HG03097 (cell line): ENCODE data around the gene TTC8.
"Not testable (repeated sequence)": the region's sequence is repeated elsewhere in the genome, so short reads cannot be mapped to it uniquely, and the experiment has no call there.

Experiments
- ATAC-seq: cut with Tn5 transposase; IDR thresholded peaks from one replicate; pipeline ENCODE4 v1.9.1; 2021; ENCODE audit not compliant: unreplicated experiment, low FRiP score

The TTC8 gene

DNA sequence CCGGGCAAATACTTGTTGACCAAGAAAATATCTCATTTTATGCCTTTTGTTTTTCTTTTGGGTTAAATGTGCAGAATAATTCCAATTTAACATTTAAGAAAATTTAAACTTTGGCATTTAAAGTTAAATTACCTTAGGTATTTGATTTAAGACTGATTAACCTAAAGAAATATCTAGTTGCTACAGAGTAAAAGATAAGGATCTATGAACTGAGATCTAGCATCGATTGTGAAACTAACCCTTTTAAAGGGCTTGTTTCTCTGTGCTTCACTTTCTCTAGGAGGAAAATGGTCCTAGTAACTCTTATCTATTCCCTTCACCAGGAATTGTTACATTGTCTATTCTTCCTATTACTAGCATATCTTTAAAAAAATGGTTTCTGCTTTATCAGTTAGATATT is 2.6 kb upstream of the TTC8 start:
- ATAC-seq, result no peak

DNA sequence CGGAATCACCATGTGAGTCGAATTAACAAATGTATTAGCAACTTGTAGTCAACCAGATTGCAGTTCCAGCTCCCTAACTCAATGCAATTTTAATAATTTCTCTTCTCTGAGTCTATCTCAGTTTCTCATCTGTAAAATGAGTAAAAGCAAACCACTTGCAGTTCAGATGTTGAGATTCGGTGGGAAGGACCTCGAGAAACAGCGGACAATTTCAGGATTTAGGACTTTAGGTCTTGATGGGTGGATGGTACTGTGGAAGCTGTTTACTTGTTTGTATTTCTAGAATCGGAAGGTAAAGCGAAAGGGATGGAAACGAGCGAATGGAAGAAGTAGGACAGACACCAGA is 510 bp upstream of the TTC8 start:
- no peak for ATAC-seq

DNA sequence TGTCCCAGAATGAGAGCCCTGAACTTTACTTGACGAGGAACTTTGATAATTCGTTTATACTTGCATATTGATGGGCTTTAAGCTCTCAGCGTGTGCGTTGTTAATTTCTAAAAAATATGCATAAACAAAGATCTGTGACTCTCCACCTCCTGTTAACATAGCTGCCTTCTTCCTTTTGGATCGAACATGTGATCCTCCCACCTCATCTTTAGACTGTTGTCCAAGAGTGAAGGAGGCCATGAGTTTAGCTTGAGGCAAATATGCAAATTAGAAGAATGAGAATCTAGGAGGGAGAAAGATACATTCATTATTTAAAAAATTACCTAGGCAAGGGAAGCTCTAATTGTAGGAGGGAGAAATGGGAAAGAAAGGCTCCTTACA is 617 bp downstream of the TTC8 start:
- no peak for ATAC-seq

DNA sequence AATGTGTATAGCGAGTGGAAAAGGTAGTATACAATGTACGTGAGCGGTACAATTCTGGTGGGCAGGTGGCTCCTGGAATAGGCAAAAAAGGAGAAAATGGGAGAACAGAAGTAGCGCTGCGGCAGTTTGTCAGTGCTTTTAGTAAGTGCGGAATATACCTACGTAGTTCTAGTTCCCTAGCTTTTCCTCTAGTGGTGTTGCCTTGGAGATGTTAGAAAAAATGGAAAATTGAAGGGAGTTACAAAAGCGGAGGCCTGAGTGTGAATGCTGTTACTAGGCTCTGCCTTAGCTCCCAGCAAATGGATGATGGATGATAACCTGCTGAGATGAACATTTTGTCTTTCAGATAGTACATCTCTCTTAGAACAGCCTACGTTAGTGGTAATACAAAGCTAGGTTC is 1.1 kb downstream of the TTC8 start:
- no peak for ATAC-seq

DNA sequence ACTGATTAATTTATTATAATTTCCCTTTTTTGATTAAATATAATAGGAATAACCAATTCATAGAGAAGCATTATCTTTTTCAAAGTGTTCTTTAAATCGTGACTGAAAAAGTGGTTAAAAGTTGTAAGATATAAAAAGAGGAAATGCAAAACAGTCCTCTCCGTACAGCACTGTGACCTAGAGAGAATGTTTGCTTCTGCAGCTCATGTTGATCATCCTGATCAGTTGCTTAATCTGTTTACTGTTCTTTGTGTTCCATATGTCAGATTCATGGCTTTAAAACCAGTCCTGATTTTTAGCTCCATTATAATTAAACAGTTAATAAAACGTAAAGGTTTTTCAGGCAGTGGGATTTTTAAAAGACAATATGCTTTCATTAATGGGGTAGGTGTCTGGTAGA is 4.7 kb downstream of the TTC8 start:
- ATAC-seq, result no peak

DNA sequence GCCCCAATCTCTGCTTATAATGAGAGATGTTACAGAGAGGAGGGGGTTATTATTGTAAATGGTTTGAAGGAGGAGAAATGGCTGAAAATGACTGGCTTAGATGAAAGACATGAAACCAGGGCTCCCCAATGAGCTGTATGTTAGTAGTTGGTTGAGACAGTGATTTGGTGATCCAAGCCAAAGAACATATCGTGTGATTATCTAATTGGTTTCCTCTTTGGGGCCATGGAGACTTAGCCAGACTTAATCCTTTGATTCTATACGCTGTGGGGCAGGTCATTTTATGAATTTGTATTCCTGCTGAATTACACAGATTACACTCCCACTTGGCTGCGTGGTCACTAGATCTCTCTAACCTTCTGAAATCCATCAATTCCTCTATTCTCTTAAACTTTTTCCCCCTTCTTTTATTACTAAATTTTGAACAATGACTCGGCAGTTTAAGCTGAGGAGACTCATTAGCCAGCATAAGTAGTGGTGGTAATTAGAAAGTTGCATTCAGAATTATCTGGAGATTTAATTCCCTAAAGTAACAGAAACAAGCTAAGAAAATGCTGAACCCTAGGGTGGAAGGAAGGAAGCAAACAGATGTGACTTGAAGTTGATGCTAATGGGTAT is 5.3 kb downstream of the TTC8 start:
- ATAC-seq, result no peak

DNA sequence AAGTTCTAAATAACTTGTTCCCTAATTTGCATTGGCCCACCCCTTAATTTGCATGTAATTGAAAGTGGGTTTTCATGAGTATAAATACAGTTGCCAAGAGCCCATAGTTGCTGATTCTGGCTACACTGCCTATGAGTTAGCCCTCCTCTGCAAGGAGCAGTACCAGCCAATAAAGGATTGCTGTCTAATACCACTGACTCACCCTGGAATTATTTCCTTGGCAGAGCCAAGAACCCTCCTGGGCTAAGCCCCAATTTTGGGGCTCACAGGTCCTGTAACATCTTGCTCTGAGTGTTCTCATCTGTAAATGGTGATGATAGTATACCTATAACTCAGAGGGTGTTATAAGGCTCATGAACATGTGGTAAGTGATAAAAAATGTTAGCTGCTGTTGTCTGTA is 6.8 kb downstream of the TTC8 start:
- no peak for ATAC-seq

DNA sequence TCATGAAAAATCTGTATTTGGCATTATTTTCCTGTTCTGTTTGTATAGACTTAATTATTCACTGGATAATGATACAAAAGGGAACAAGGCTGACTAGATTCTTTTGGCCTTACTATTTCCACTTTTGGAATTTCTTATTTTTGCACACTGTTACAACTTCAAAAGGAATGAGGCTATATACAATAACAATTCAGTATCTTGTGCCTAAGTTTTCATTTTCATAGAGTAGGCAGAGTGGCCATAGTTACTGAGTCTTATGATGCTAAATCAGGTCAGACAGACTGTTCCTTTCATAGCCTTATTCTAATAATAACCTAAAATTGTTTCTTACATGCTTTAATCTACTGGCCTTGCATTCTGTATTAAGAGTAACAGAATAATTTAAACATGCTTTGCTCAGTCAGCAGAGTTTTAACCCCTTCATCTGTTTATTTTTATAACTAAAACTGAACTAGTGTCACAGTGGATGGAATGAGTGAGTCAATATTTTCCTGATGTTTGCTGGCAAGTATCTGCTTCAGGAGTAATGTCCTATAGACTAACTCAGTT is 10.5 kb downstream of the TTC8 start:
- no peak for ATAC-seq

DNA sequence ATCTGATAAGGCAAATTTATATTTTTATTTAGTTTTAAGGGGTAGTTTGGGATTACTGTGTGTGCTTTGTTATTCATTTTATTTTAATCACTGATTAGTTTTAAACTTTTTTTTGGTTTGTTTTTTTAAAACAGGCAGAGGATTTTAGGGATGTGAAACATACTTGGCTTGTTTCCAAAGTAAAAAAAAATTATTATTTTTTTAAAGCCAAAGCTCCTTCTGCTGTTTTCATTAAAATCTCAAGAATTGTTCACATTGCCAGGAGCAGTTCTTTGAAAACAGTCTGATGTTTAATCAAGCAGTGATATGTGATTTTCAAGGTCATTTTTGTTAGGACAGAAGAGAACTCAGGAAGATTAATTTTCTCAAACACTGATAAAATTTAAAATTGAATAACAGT is 11.2 kb downstream of the TTC8 start:
- no peak for ATAC-seq

DNA sequence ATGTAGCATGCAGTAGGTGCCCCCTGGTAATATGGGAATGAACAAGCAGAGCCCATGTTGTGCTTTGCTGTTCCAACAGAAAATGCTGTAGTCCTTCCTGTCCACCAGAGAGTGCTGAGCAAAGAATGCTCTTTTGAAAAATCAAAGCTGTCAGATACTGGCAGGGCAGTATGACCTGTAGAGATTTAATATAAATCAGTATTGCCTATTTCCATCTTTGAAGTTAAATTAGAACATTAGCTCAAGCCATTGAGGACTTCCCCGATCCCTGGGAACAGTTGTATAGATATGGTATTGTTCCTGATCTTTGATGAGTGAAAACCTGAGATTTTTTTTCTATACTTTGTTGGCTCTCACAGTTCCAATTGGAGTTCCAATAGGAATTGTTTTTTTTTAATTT is 13.0 kb downstream of the TTC8 start:
- ATAC-seq, result no peak

DNA sequence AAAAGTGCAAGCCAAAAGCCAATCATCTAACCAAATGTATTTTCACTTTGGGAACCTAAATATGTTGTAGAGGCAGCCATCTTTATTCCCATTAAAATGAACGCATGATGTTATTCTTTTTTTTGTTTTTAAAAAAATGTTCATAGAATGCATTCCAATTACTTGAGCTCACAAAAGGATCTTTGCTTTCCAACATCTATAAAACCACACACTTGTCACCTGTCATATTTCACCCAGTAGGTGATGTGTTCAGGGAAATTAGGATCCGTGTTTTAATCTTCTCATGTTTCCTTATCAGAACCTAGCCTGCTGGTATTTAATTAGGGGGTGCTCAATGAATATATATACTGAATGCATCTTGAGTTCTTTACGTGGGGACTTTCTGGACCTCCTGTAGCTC is 13.6 kb downstream of the TTC8 start:
- no peak for ATAC-seq

DNA sequence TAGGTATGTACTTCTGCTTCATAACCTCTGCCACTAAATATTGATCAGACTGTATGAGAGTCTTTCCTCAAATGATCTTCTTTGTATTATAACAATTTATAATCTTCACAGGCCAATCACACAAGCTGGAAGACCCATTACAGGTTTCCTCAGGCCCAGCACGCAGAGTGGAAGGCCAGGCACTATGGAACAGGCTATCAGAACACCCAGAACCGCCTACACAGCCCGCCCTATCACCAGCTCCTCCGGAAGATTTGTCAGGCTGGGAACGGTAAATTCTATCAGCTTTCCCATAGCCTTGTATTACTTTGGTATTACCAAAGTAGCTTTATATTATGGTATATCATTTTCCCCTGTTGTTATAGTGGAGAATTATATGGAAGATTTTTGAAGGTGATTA is 16.5 kb downstream of the TTC8 start:
- no peak for ATAC-seq

DNA sequence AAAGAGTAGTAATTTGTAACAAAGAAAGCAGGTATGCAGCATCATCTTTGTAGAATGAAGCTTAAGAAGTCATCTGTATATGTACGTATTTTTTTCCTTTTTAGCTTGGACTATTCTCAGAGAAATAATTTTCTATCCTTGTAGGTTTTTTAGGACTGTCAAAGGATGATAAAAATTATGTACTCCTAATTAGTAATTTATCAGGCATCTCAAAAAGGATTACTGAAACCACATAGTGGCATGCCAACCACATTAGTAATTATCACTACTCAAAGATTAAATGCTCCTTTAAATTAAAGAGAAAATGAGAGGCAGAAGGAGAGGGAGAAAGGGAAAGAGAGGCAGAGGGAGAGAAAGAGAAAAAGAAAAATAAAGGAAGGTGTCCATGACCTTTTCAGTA is 17.3 kb downstream of the TTC8 start:
- ATAC-seq, result no peak

DNA sequence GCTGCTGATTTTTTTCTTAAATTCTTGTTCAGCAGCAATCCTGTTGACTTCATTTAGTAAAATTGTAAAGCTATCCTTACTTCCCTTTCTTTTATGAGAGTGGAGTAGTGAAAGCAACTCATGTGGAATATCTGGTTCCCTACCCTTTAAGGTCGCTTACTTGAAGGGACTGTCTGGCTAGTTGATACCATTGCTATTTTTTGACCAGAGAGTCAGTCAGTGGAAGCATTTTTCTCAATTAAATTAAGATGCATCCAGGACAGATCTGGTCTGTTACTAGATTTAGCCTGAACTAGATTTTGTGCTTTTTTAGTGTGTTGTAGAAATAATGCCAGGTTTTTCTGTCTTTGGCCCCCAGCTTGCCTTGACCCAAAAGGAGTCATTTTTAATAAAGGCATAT is 18.0 kb downstream of the TTC8 start:
- no peak for ATAC-seq

DNA sequence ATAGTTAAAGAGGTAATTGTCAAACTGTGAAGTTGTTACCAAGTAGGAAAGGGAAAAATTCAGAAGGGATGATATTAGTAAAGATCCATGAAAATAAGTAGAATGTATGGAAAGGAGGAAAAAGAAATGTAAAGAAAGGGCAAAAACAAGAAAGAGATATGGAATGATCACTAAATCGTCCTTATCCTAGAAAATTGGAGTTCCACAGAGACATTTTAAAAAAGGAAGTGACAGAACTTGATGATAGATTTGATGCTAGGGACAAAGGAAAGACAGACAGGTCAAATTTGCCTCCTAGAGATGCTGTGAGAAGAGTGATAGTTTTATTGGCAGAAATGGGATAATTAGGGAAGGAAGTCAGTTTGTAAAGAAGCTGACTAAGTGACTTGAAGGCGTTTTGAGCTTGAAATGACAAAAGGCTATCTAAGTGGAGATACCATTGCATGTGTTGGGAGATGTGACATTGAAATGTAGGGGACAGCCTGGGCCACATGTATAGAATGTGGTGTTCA is 20.6 kb downstream of the TTC8 start:
- no peak for ATAC-seq

DNA sequence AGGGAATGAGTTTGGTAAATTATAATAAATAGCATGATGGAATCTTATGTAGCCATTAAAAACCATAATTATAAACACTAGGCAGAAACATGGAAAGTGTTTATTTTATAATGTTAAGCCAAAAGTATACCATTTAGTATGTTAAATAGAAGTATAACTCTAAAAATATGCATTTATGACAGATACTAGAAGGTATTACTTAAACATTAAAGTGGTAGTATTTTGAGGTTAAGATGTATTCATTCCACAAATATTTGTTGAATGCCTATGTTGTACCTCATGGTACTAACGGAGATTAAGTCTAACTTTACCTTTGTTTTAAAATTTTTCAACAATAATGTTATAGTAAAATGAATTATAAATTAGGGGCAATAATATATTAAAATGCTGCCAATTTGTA is 24.1 kb downstream of the TTC8 start:
- ATAC-seq, result no peak

DNA sequence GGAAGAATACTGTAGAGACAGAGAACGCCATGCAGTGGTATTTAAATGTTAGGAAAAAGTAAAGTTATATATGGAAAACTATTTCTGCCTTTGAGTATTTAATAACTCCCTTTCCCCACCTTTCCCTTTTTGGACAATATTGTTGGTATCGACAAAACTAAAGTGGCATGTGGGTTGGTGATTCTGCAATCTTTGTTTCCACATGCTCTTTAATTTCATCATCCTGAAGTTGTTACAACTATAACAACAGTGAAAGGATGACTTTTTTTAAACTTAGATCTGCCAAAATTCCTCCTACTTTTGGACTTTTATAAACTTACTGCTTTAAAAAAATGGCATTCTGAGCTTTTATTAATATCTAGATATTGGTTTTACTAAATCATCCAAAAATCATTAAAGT is 25.3 kb downstream of the TTC8 start:
- ATAC-seq, result no peak

DNA sequence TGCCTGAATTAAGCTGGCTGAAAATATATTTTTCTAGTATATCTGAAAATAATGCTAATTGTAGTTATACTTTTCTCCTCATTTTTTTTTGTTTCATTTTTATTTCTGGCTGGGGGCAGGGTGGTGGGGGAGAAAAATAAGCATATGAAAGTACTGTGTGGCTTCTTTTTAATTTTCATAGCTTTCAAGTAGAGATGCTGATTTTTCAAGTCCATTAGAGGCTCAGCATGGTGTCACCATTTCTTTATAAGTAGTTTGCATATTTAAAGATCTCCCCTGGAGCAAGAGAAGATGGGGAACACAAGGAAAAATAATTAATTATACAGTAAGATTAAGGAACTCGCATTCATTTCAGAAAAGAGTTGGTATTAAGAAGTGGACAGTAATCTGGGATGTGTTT is 27.1 kb downstream of the TTC8 start:
- ATAC-seq, result no peak

DNA sequence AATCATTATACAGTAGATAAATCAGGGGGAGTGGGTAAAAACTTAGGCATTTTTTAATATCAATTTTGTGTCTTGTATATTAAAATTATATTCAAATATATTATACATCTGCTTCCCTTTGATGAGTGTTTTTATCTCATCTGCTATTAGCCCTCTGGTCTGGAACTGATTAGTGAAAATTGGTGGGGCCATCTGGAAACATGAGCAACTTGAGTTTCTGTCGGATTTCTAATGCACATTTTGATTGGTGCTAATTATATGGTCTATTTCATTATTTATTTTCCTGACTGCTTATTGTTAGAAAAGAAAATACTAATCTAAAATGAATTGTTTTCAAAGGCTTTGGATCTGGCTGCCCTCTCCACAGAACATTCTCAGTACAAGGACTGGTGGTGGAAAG is 28.2 kb downstream of the TTC8 start:
- ATAC-seq, result no peak

DNA sequence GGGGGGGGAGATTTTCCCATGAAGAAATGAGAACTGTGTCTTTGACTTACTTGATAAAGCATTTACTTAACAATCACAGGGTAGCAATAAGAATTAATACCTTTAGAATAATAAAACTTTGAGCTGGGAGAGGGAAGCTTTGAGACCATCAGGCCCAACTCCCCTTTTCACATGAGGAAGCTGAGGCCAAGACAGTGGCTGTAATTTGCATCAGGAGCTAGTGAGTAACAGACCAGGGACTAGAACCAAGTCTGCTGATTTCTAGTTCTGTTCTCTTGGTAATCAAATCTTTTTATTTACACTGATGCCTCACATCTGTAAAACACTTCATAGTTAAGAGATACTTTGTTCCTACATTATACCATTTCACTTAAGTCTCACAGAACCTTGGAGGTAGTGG is 28.7 kb downstream of the TTC8 start:
- no peak for ATAC-seq

DNA sequence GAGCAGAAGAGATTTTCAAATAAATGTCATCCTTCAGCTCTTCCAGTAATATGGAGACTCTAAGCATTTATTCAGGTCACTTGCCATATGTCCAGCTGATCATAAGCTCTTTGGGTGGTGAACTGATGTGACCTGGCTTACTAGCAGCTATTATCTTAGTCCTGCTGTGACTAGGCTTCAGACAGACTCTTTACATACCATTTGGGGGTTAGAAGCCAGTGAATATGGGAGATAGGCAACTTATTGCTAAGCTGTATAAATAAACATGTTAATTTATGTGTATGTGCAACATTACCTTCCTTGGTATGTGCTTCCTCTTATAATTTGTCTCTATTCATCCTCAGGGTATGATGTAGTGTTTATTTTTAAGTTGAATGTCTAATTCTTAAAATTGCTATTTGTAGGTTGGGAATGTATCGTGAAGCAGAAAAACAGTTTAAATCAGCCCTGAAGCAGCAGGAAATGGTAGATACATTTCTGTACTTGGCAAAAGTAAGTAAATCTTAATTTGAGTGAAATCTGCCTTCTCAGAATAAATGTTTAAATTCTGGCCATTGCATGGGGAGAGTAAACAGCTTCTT is 32.4 kb downstream of the TTC8 start:
- ATAC-seq, result no peak

DNA sequence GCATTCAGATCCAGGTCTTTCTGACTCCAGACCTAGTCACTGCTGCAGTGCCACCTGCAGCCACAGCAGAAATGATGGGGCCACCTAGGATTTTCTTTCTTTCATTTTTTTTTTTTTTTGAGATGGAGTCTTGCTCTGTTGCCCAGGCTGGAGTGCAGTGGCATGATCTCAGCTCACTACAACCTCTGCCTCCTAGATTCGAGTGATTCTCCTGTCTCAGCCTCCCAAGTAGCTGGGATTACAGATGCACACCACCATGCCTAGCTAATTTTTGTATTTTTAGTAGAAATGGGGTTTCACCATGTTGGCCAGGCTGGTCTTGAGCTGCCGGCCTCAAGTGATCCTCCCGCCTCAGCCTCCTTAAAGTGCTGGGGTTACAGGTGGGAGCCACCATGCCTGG is 33.4 kb downstream of the TTC8 start:
- not testable (repeated sequence) for ATAC-seq

DNA sequence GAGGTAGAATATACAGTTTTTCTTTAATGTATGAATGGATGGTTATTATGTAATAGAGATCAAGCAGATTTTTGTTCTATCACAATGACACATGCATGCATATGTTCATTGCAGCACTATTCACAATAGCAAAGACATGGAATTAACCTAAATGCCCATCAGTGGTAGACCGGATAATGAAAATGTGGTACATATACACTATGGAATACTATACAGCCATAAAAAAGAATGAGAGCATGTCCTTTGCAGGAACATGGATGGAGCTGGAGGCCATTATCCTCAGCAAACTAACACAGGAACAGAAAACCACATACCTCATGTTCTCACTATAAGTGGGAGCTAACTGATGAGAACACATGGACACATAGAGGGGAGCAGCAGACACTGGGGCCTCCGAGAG is 34.7 kb downstream of the TTC8 start:
- ATAC-seq, result not testable (repeated sequence)
